Astrocyte of the spinal cord (primary cell): ENCODE results near the gene RBM24.

Experiments used
- DNase-seq: peaks from one replicate; pipeline ENCODE4 v3.0.0; 2011; ENCODE audit warnings: low read depth, low spot score
- H3K4me3 ChIP-seq: 2 replicates; pipeline ENCODE4 v1.5.1; 2011; ENCODE audit warnings: low read depth, mild to moderate bottlenecking, low read length, moderate library complexity
- CTCF ChIP-seq: IDR thresholded peaks from 2 replicates; pipeline ENCODE4 v1.5.1; 2012; ENCODE audit warnings: low read depth, mild to moderate bottlenecking, low read length, inconsistent platforms
- in situ Hi-C: cut with HindIII; loops from 2 replicates; pipeline ENCODE4 v1.10.0; 2017; ENCODE audit warnings: low sequenced_read_pairs

The RBM24 gene

DNA sequence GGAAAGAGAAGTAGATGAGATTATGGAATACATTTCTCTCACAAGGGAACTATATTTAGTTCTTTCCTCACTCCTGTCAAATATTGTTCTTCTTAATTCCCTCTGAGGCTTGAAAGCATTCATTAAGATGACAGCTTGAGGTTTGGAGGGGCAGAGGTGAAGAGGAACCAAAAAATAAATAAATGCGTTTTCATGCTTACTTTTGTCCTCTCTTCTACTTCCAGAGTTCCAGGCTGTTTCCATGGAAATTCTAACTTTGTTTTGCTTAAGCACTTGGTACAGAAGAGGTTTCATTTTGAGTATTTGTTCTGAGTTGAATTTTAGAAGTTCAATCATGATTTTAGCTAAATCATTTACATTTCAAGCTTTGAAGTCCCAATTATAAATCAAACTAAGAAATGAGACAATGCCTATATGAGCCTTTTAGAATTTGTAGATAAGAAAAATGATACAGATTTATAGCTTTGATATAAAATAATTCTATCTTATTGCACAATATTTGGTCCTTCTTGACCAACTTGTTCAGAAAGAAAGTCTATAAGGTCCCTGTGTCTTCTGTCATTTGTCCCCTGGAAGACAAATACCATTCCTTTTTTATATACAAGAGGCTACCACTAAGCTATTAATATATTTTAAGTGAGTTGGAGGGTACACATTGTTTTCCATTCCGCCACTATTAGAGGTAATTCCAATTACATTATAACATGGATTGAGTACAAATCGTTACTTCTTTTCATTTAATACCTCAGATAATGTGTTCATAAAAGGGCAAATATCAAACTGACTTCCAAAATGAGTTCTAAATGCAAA is 16.3 kb downstream of the RBM24 start:
- TF ChIP-seq CTCF, result no peak
- in situ Hi-C loops, result no loop called here
- no peak overlapping the region for H3K4me3 ChIP-seq
- DNase-seq, result peak; percentile 25

GRCh38 chr6:17298257-17298656 is 17.1 kb downstream of the RBM24 start:
- DNase-seq, result no peak
- no peak overlapping the region for H3K4me3 ChIP-seq
- TF ChIP-seq CTCF, result no peak
- in situ Hi-C loops, result no loop called here

- no peak overlapping the region for H3K4me3 ChIP-seq
- no peak for TF ChIP-seq CTCF
- no peak for DNase-seq
- in situ Hi-C loops, result no loop called here
Observed at GRCh38 chr6:17299222-17299621, 18.1 kb downstream of the RBM24 start.

- no peak overlapping the region for H3K4me3 ChIP-seq
- in situ Hi-C loops, result no loop called here
- no peak for TF ChIP-seq CTCF
- DNase-seq, result no peak
Observed at GRCh38 chr6:17299750-17300149, 18.6 kb downstream of the RBM24 start.

- no peak for DNase-seq
- no peak for TF ChIP-seq CTCF
- in situ Hi-C loops, result no loop called here
- H3K4me3 ChIP-seq, result no peak overlapping the region
Observed at GRCh38 chr6:17300637-17301036, 19.5 kb downstream of the RBM24 start.

DNA sequence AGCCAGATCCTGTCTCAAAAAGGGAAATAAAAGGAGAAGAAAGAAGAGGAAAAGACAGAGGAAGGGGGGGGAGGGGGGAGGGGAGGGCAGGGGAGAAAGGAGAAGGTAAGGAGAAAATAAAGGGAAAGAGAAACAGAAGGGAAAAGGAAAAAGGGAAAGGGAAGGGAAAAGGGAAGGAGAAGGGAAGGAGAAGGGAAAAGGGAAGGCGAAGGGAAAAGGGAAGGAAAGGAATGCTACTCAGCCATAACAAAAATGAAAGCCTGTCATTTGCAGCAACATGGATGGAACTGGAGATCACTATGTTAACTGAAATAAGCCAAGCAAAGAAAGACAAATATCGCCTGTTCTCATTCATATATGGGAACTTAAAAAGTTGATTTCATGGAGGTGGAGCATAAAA is 22.3 kb downstream of the RBM24 start:
- DNase-seq, result no peak
- H3K4me3 ChIP-seq, result no peak overlapping the region
- no peak for TF ChIP-seq CTCF
- in situ Hi-C loops, result no loop called here
